ENCODE data around the gene KMT2E. TPM values are rescaled to one million over a fixed set of nuclear protein-coding genes. Genes with fewer than 3 reads are reported as not detected.

KMT2E gene
- total RNA-seq, 8 experiments from 2014 or later: 26.6 to 105 (median 77.8) TPM

DNA sequence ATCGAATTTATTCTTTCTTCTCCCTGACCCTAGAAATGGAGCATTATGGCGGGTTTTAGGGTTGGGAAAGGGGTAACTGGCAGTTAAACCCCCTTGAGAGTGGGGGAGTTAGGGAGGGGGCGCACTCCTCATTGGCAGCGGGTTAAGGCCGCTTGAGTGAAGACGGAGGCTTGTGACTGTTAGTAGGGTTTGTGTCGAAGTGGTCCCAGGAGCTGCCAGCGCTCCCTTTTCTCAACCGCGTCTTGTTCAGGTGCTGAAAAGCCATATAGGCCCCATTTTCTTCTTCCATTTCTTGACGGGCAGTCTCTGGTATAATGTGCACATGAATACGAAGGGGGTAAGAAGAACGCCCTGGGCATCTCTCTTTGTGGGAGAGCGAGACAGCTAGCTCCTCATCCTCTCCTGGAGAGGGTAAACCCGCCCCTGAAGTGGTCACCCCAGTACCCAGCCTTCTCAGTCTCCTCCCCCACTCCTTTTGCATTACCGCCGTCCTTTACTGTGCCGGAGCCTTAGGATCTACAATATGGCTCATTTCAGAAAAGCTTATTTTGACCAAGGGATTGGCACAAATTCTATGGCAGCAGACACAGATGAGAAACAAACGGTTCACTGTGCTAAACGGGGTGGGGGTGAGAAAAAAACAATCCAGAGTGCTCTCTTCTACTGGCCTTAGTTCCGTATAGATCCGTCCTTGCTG lies 836 bp downstream of the KMT2E start:
- Histone ChIP-seq H3K4me1 (replicated peaks in 1 of 2) (peaks cover 0 to 12% of the 10 kb centered on the region in 2 donors), H3K27ac (peak overlapping the region; percentile 99 to 100), H3K4me3 (peak overlapping the region; percentile 76 to 96 (median 80))
- in situ Hi-C loops (cut with MboI; ENCODE audit: low pct_unique_long_range_greater_than_20kb in 2 of 9, low sequenced_read_pairs in 9 of 9, unreplicated experiment in 9 of 9): no loop called here
- no peak for ATAC-seq (replicated peaks in 6 of 8)
- 0 to 3% (median 0%) methylated on average over 2 to 14 of the region's 22 CpGs; no CpG with 5 or more reads in 3 of the 10 experiments for WGBS, 10 experiments

GRCh38 chr7:105015390-105015965 lies 1.5 kb downstream of the KMT2E start:
- Histone ChIP-seq H3K4me3 (peak overlapping the region; percentile 76 to 96 (median 80)), H3K4me1 (replicated peaks in 1 of 2) (peaks cover 4 to 18% of the 10 kb centered on the region in 2 donors), H3K27ac (peak overlapping the region; percentile 99 to 100)
- ATAC-seq (replicated peaks in 6 of 8): no peak
- 0 to 4% (median 1%) methylated on average over 1 to 10 of the region's 10 CpGs for WGBS, 10 experiments
- in situ Hi-C loops (cut with MboI; ENCODE audit: low pct_unique_long_range_greater_than_20kb in 2 of 9, low sequenced_read_pairs in 9 of 9, unreplicated experiment in 9 of 9): no loop called here

DNA sequence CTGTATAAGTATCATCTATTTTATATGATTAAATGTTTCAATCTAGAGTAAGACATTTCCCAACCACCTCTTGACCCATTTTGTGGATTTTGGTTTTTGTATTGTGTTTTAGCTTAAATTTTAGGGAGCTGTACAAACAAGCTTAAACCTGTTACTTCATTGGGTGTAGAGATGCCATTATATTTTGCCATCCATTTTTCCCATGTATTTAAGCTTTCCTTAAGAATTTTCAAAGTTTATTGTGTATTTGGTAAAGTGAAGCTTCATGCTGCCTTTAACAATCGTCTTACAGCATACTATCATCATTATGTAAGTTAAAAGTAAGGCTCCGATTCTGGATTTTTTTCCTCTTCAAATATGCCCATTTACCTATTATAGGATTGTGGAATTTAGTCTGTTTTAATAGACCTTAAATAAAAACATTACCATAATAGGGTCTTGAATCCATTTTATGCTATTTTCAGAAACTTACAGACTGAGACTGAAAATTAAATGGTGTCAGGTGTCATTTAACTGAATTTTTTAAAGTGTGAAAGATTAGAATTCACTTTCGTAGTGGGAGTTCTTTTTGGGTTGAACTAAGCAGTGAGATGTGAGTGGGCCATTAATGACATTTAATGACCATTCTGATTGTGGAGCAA lies 2.2 kb downstream of the KMT2E start:
- in situ Hi-C loops (cut with MboI; ENCODE audit: low pct_unique_long_range_greater_than_20kb in 2 of 9, low sequenced_read_pairs in 9 of 9, unreplicated experiment in 9 of 9): no loop called here
- ATAC-seq (replicated peaks in 6 of 8): no peak
- 0 to 33% (median 0%) methylated on average over 1 to 3 of the region's 3 CpGs for WGBS, 10 experiments
- Histone ChIP-seq H3K4me1 (replicated peaks in 1 of 2) (peaks cover 6 to 24% of the 10 kb centered on the region in 2 donors), H3K4me3 (peak overlapping the region; percentile 76 to 96 (median 80)), H3K27ac (peak overlapping the region in 1 of 2 donors; percentile 99)

DNA sequence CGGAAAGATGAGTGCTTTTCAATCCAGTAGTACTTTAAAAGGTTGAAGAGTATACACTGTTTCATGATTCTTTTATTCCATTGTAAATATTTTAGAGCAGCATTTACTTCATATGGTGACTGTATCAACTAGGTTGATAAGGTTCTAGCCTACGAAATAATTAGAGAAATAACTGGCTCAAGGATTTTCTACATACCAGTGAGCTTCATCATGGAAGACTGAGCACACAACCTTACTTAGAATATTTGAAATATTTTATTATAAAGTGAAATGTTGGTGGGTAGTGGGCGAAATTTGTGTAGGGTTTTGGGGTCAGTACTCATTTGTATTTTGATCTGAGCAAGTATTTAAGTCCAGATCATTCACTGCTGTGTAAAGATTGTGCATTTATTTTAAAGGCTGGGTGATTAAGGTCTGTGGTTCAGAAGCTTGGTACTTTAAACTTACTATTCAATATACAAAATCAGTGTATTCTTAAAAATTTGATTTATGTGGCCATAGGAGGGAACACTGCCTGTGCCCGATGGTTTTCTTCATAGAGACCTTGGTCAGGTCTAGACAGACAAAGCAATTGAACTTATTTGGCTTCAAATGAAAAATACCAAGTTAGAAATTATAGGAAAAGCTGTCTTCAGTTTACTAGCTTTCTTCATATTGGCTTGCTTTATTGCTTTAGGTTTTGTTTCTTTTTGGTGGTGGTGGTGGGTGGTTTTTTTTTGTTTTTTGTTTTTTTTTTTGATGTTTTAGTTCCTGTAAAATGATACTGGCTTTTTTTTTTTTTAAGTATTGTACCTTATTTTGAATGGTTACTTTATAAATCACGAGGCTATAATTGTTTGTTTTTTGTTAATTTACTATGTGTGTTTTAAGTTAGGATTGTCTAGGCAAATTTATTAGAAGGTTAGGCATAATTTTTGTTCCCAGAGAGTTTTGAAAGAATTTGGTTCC lies 3.0 kb downstream of the KMT2E start:
- no peak for ATAC-seq (replicated peaks in 6 of 8)
- 0 to 25% (median 3%) methylated on average over 2 to 5 of the region's 5 CpGs for WGBS, 10 experiments
- in situ Hi-C loops (cut with MboI; ENCODE audit: low pct_unique_long_range_greater_than_20kb in 2 of 9, low sequenced_read_pairs in 9 of 9, unreplicated experiment in 9 of 9): no loop called here
- H3K4me1 ChIP-seq (replicated peaks in 1 of 2): peaks cover 7 to 32% of the 10 kb centered on the region in 2 donors
- H3K27ac ChIP-seq: no peak overlapping the region
- H3K4me3 ChIP-seq: peak overlapping the region; percentile 76 to 96 (median 80)

GRCh38 chr7:105017657-105018365 lies 3.8 kb downstream of the KMT2E start:
- ATAC-seq (replicated peaks in 6 of 8): no peak
- Histone ChIP-seq H3K27ac (peak overlapping the region in 1 of 2 donors; percentile 19), H3K4me3 (peak overlapping the region; percentile 76 to 96 (median 80)), H3K4me1 (replicated peaks in 1 of 2) (peaks cover 7 to 34% of the 10 kb centered on the region in 2 donors)
- 0 to 38% (median 3%) methylated on average over 1 to 4 of the region's 4 CpGs for WGBS, 10 experiments
- in situ Hi-C loops (cut with MboI; ENCODE audit: low pct_unique_long_range_greater_than_20kb in 2 of 9, low sequenced_read_pairs in 9 of 9, unreplicated experiment in 9 of 9): no loop called here

GRCh38 chr7:105019269-105019668 lies 5.3 kb downstream of the KMT2E start:
- in situ Hi-C loops (cut with MboI; ENCODE audit: low pct_unique_long_range_greater_than_20kb in 2 of 9, low sequenced_read_pairs in 9 of 9, unreplicated experiment in 9 of 9): no loop called here
- H3K4me3 ChIP-seq: peak overlapping the region in 1 of 5 donors; percentile 9
- H3K4me1 ChIP-seq (replicated peaks in 1 of 2): peaks cover 9 to 37% of the 10 kb centered on the region in 2 donors
- ATAC-seq (replicated peaks in 6 of 8): no peak
- WGBS, 10 experiments: 40 to 100% (median 64%) methylated on average over 1 to 3 of the region's 3 CpGs
- no peak overlapping the region for H3K27ac ChIP-seq

DNA sequence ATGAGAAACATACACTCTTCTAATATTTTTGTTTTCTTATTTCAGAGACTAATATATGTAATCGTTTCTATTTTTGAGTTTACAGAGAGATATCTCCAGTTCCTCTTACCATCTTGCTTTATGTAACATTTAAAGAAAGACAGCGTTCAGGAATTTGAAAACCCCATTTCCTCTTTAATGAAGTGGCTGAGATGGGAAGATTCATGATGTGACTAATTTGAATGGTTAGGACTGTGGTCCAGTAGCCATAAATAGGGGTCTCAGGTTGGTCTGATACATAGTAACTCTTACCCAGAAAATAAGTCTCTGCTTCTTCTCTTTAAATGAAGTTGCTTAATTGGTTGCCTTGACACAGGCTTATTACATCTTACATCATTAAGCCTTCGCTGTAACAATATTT lies 6.9 kb downstream of the KMT2E start:
- in situ Hi-C loops (cut with MboI; ENCODE audit: low pct_unique_long_range_greater_than_20kb in 2 of 9, low sequenced_read_pairs in 9 of 9, unreplicated experiment in 9 of 9): no loop called here
- Histone ChIP-seq H3K27ac (no peak overlapping the region), H3K4me1 (replicated peaks in 1 of 2) (peaks cover 10 to 52% of the 10 kb centered on the region in 2 donors), H3K4me3 (no peak overlapping the region)
- 27 to 100% (median 78%) methylated on average over 1 to 3 of the region's 3 CpGs for WGBS, 10 experiments
- no peak for ATAC-seq (replicated peaks in 6 of 8)

DNA sequence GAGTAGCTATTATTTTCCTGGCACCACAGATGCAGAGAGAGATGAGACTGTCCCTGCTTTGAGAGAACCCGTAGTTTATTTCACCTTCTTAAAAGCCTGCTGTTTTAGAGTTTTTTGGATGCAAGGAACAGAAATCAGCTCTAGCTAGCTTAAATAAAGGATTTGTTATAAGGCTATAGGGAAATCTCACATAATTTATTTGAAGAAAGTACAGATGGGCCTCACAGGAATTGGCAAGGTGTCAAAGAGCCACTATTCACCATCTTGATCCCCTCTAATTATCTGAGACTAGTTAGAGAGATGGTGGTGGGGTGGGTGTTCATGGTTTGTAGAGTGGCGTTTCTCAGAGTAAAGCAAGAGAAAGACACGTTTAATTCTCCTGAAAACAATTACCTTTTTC lies 7.3 kb downstream of the KMT2E start:
- Histone ChIP-seq H3K4me3 (no peak overlapping the region), H3K27ac (no peak overlapping the region), H3K4me1 (replicated peaks in 1 of 2) (peaks cover 10 to 52% of the 10 kb centered on the region in 2 donors)
- in situ Hi-C loops (cut with MboI; ENCODE audit: low pct_unique_long_range_greater_than_20kb in 2 of 9, low sequenced_read_pairs in 9 of 9, unreplicated experiment in 9 of 9): no loop called here
- no peak for ATAC-seq (replicated peaks in 6 of 8)
- WGBS, 10 experiments: 20 to 90% (median 77%) methylated on average over 1 to 3 of the region's 3 CpGs; no CpG with 5 or more reads in 2 of the 10 experiments

GRCh38 chr7:105021967-105022366 lies 8.0 kb downstream of the KMT2E start:
- no peak overlapping the region for H3K4me3 ChIP-seq
- in situ Hi-C loops (cut with MboI; ENCODE audit: low pct_unique_long_range_greater_than_20kb in 2 of 9, low sequenced_read_pairs in 9 of 9, unreplicated experiment in 9 of 9): no loop called here
- H3K27ac ChIP-seq: no peak overlapping the region
- ATAC-seq (replicated peaks in 6 of 8): no peak
- H3K4me1 ChIP-seq (replicated peaks in 1 of 2): peaks cover 10 to 52% of the 10 kb centered on the region in 2 donors
- WGBS, 10 experiments: 78 to 100% (median 96%) methylated on average over 1 to 3 of the region's 3 CpGs; no CpG with 5 or more reads in 1 of the 10 experiments

DNA sequence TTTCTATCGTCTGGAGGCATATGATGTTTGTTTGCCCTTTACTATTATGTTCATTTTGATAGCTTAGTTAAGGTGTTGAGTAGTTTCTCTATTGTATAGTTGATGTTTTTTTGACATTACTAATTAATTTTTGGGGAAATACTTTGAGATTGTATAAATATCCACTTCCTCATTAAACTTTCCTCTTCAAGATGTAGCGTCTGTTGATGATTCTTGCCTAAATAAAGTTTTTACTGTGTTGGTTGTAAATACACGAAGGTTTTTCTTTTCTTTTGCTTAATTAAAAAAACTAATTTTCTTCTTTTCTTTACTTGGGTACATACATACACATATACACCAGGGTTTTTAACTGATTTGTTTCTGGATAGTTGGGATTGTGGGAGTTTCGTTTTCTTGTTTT lies 8.5 kb downstream of the KMT2E start:
- 48 to 100% (median 93%) methylated on average over 1 to 4 of the region's 4 CpGs for WGBS, 10 experiments
- in situ Hi-C loops (cut with MboI; ENCODE audit: low pct_unique_long_range_greater_than_20kb in 2 of 9, low sequenced_read_pairs in 9 of 9, unreplicated experiment in 9 of 9): no loop called here
- ATAC-seq (replicated peaks in 6 of 8): no peak
- Histone ChIP-seq H3K4me3 (no peak overlapping the region), H3K27ac (no peak overlapping the region), H3K4me1 (replicated peaks in 1 of 2) (peaks cover 10 to 52% of the 10 kb centered on the region in 2 donors)

DNA sequence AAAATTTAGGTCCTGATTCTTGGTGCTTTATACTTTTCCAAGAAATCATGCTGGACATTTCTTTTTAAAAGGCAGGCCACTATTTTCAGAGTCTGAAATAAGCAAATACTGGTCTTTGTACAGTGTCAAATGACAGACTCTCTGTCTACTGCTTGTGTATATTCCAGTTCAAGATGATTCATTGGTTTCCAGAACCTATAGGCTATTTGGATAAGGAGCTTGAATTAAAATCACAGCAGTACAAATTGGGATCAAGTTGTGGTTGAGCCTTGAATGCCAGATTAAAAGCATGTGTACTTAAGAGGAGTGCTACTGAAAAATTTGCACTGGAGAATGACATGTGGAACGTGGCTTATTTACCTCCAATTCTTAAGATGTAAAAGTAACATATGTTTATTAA lies 10.7 kb downstream of the KMT2E start:
- WGBS, 10 experiments: 0 to 100% (median 66%) methylated on average over 1 of the region's 1 CpG; no CpG with 5 or more reads in 2 of the 10 experiments
- Histone ChIP-seq H3K4me3 (no peak overlapping the region), H3K4me1 (replicated peaks in 1 of 2) (peaks cover 10 to 44% of the 10 kb centered on the region in 2 donors), H3K27ac (no peak overlapping the region)
- in situ Hi-C loops (cut with MboI; ENCODE audit: low pct_unique_long_range_greater_than_20kb in 2 of 9, low sequenced_read_pairs in 9 of 9, unreplicated experiment in 9 of 9): no loop called here
- peak in 3 of 8 experiments; percentile 41 to 92 (median 85) for ATAC-seq (replicated peaks in 6 of 8)

DNA sequence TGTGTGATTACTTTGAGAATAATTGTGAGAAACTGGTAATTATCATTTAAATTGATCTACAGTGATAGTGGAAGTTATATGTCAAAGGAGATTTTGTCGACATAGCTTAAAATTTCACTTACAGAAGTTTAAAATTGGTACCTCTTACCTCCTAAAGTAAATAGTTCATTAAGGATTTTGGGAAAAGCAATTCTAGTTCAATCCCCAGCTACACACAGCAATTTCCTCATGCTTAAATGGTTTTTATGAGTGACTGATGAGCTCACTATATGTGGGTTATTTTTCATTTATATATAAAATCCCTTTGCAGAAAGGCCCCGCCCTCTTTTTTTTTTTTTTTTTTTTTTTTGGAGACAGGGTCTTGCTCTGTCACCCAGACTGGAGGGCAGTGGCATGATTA lies 12.7 kb downstream of the KMT2E start:
- in situ Hi-C loops (cut with MboI; ENCODE audit: low pct_unique_long_range_greater_than_20kb in 2 of 9, low sequenced_read_pairs in 9 of 9, unreplicated experiment in 9 of 9): no loop called here
- Histone ChIP-seq H3K4me3 (no peak overlapping the region), H3K4me1 (replicated peaks in 1 of 2) (peaks cover 3 to 29% of the 10 kb centered on the region in 2 donors), H3K27ac (no peak overlapping the region)
- no peak for ATAC-seq (replicated peaks in 6 of 8)
- 90 to 100% (median 100%) methylated on average over 1 to 2 of the region's 2 CpGs; no CpG with 5 or more reads in 3 of the 10 experiments for WGBS, 10 experiments

All from motor neuron (in vitro differentiated cells).